G401 (cell line): ENCODE data around the gene ZSCAN25. TPM values are rescaled to one million over a fixed set of nuclear protein-coding genes. Genes with fewer than 3 reads are reported as not detected.

Experiments
- DNase-seq: peaks from one replicate; pipeline ENCODE4 v3.0.0-alpha.2; 2015; ENCODE audit warnings: low spot score
- in situ Hi-C: cut with HindIII; loops from 2 replicates; pipeline ENCODE4 v1.10.0; 2016; ENCODE audit warnings: low sequenced_read_pairs, mixed read lengths
- total RNA-seq: library from RNA; depleted of rRNA; stranded (reverse); fragments of >200 nt; shearing (Covaris generic); gene quantifications from 2 replicates; pipeline ENCODE4 v1.2.3, GENCODE V29; 2014; rRNA removed

Gene ZSCAN25
- total RNA-seq, 1 experiment from 2014 or later, result 10.6 TPM

- in situ Hi-C loops, result no loop called here
- no peak for DNase-seq
Observed at GRCh38 chr7:99677648-99678045, 60.9 kb downstream of the ZSCAN25 start.

GRCh38 chr7:99679032-99679399 is 62.3 kb downstream of the ZSCAN25 start:
- in situ Hi-C loops, result no loop called here
- no peak for DNase-seq

GRCh38 chr7:99679400-99680191 is 62.9 kb downstream of the ZSCAN25 start, which contains the start of gene CYP3A5:
TSS of gene CYP3A5 (minus strand) at chr7:99679996. CDS start at chr7:99679896, 100 bp downstream.
- in situ Hi-C loops, result no loop called here
- no peak for DNase-seq

Other genes with a start within 250 kb of the ZSCAN25 start
- gene ARPC1B, start 242.2 kb upstream of the ZSCAN25 start, total RNA-seq, result 281 and 284 TPM in 2 replicates
- 169 and 215 TPM in 2 replicates for gene PDAP1, start 208.3 kb upstream of the ZSCAN25 start, total RNA-seq
- gene BUD31, start 208.0 kb upstream of the ZSCAN25 start, total RNA-seq, result 91.6 and 96.3 TPM in 2 replicates
- 10.9 and 28.1 TPM in 2 replicates for gene PTCD1, start 178.1 kb upstream of the ZSCAN25 start, total RNA-seq
- 57.0 and 59.3 TPM in 2 replicates for gene CPSF4, start 178.0 kb upstream of the ZSCAN25 start, total RNA-seq
- 1,769 and 1,935 TPM in 2 replicates for gene ATP5MF, start 150.8 kb upstream of the ZSCAN25 start, total RNA-seq
- gene ZNF789, start 144.1 kb upstream of the ZSCAN25 start, total RNA-seq, result 7.8 and 8.9 TPM in 2 replicates
- gene ZNF394, start 116.7 kb upstream of the ZSCAN25 start, total RNA-seq, result 20.7 and 21.5 TPM in 2 replicates
- gene ZKSCAN5, start 112.3 kb upstream of the ZSCAN25 start, total RNA-seq, result 18.6 and 23.1 TPM in 2 replicates
- gene FAM200A, start 64.8 kb upstream of the ZSCAN25 start, total RNA-seq, result 2.6 and 5.0 TPM in 2 replicates
- gene ZNF655, start 58.3 kb upstream of the ZSCAN25 start, total RNA-seq, result 40.9 and 48.6 TPM in 2 replicates
- gene TMEM225B, start 18.7 kb upstream of the ZSCAN25 start, total RNA-seq, result 0.12 TPM in 1 of 2 replicates, not detected in the other
- gene CYP3A5, start 63.0 kb downstream of the ZSCAN25 start, total RNA-seq, result not detected in 2 replicates
- not detected in 2 replicates for gene CYP3A7, start 118.2 kb downstream of the ZSCAN25 start, total RNA-seq
- not detected in 2 replicates for gene CYP3A4, start 167.2 kb downstream of the ZSCAN25 start, total RNA-seq
- not detected in 2 replicates for gene CYP3A43, start 211.1 kb downstream of the ZSCAN25 start, total RNA-seq